ENCODE results near the gene EYA2.

DNA sequence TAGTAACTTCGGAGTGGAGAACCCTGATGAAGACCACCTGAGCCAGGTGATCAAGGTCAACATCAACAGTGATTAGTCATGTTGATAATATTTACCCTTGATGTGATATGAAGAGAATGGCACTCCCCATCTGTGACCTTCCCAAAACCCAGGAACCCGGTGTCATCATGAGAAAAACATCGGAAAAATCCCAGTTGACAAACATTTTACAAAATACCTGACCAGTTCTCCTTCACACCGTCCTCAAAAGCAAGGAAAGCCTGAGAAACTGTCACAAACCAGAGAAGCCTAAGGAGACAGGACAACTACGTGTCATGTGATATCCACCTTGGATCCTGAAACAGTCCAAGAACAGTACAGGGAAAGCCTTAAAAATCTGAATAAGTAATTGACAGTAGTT, 264.5 kb downstream of the EYA2 start:
- TF ChIP-seq POLR2A (IDR thresholded peaks at IDR 0.05; ENCODE audit: low read depth, low read length) = no peak
- no peak for TF ChIP-seq POLR2AphosphoS5 (IDR thresholded peaks at IDR 0.05; ENCODE audit: insufficient read depth, low read depth, low read length)

Data from endothelial cell of umbilical vein (primary cell).